Measurements from ENCODE around the gene ATOX1. TPM values are rescaled to one million over a fixed set of nuclear protein-coding genes. Genes with fewer than 3 reads are reported as not detected.
A peak's percentile ranks its signal among the peaks of the same experiment; 100 is the strongest.

The ATOX1 gene
- total and polyA plus RNA-seq, 9 of the 15 experiments (the other 6 are each of a cell fraction or from before 2014, with no cell fraction given), result 59.2 to 318 (median 86.2) TPM

DNA sequence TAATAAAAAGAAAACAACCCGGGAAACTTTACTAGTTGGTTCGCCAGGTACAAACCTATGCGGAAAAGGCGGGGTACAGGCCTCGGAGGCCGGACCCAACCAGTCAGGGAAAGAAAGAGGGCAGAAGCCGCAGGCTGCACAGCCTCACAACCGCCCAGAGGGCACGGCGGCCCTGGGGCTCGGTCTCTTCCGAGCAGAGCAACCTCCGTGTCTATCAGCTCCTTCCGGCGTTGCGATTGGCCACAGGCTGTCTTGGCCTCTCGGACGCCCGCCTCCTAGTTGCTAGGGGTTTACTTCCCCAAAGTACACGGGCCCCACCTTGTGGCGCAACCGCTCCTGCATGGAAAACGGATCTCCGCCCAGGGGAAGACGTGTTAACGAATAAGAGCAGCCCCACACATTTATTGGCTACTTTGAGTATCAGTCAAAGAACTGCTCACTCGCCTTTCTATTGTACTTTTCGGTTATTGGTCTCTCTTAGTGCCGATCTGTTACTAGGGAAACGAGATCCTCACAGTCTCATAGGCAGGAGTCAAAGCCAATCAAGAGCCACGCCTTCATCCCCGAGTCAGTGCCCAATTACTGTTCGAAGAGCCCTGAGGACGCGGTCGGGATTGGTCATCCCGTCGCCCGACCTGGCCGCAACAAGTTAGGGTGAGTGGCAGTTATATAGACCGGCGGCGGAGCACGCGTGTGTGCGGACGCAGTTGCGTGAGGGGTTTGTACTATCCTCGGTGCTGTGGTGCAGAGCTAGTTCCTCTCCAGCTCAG lies 13.0 kb upstream of the ATOX1 start, which contains the start of gene G3BP1 (continued):
- TF ChIP-seq, protein P1, sequence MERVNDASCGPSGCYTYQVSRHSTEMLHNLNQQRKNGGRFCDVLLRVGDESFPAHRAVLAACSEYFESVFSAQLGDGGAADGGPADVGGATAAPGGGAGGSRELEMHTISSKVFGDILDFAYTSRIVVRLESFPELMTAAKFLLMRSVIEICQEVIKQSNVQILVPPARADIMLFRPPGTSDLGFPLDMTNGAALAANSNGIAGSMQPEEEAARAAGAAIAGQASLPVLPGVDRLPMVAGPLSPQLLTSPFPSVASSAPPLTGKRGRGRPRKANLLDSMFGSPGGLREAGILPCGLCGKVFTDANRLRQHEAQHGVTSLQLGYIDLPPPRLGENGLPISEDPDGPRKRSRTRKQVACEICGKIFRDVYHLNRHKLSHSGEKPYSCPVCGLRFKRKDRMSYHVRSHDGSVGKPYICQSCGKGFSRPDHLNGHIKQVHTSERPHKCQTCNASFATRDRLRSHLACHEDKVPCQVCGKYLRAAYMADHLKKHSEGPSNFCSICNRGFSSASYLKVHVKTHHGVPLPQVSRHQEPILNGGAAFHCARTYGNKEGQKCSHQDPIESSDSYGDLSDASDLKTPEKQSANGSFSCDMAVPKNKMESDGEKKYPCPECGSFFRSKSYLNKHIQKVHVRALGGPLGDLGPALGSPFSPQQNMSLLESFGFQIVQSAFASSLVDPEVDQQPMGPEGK (CRISPR knock-in tag; IDR thresholded peaks at IDR 0.05; ENCODE audit: borderline replicate concordance), result 0 out of 2 replicates have a peak, but pooled peaks have one; percentile 24
- TF ChIP-seq JUND (IDR thresholded peaks at IDR 0.05; ENCODE audit: borderline replicate concordance, low read depth, low read length), result peak; percentile 31
- no peak; the same call in 2 of the 3 replicates for TF ChIP-seq JUND (tag; IDR thresholded peaks at IDR 0.05; ENCODE audit: borderline replicate concordance, low read depth, low read length)
- TF ChIP-seq RBM25 (IDR thresholded peaks at IDR 0.05; ENCODE audit: low read depth, low read length, severe bottlenecking), result peak; percentile 98
- no peak for TF ChIP-seq ZNF586 (CRISPR knock-in tag; conservative IDR thresholded peaks at IDR 0.05)
- TF ChIP-seq MYC (IDR thresholded peaks at IDR 0.05; ENCODE audit: low read depth, low read length), result peak; percentile 97
- TF ChIP-seq MYC (CRISPR knock-in tag; IDR thresholded peaks at IDR 0.05; ENCODE audit: borderline replicate concordance, low read depth), result peak; percentile 79; the same call in 1 of the 2 replicates
- TF ChIP-seq, protein P2, sequence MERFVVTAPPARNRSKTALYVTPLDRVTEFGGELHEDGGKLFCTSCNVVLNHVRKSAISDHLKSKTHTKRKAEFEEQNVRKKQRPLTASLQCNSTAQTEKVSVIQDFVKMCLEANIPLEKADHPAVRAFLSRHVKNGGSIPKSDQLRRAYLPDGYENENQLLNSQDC (CRISPR knock-in tag; IDR thresholded peaks at IDR 0.05), result 0 out of 2 replicates have a peak, but pooled peaks have one; percentile 15
- TF ChIP-seq MYBL2 (IDR thresholded peaks at IDR 0.05; ENCODE audit: low read depth), result no peak
- TF ChIP-seq MYBL2 (CRISPR knock-in tag; IDR thresholded peaks at IDR 0.05; ENCODE audit: borderline replicate concordance), result no peak
- no peak for TF ChIP-seq ZNF165 (CRISPR knock-in tag; IDR thresholded peaks at IDR 0.05; ENCODE audit: borderline replicate concordance)
- peak; percentile 94 for TF ChIP-seq GTF2A2 (tag; IDR thresholded peaks at IDR 0.05)
- peak; percentile 59 to 84; a peak in 2 of 4 replicates for TF ChIP-seq ARNT (IDR thresholded peaks at IDR 0.05)
- no peak for TF ChIP-seq ZNF274 (IDR thresholded peaks at IDR 0.05; ENCODE audit: borderline replicate concordance, low read depth, low read length)
- TF ChIP-seq SREBF1 (IDR thresholded peaks at IDR 0.05; ENCODE audit: borderline replicate concordance, low read depth, low read length), result peak; percentile 48; the same call in 1 of the 2 replicates
- TF ChIP-seq, protein P3, sequence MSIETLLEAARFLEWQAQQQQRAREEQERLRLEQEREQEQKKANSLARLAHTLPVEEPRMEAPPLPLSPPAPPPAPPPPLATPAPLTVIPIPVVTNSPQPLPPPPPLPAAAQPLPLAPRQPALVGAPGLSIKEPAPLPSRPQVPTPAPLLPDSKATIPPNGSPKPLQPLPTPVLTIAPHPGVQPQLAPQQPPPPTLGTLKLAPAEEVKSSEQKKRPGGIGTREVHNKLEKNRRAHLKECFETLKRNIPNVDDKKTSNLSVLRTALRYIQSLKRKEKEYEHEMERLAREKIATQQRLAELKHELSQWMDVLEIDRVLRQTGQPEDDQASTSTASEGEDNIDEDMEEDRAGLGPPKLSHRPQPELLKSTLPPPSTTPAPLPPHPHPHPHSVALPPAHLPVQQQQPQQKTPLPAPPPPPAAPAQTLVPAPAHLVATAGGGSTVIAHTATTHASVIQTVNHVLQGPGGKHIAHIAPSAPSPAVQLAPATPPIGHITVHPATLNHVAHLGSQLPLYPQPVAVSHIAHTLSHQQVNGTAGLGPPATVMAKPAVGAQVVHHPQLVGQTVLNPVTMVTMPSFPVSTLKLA (conservative IDR thresholded peaks at IDR 0.05), result peak; percentile 92 to 96
- TF ChIP-seq OTX1 (CRISPR knock-in tag; IDR thresholded peaks at IDR 0.05), result peak; percentile 75; the same call in 1 of the 2 replicates
- TF ChIP-seq TFAM (CRISPR knock-in tag; conservative IDR thresholded peaks at IDR 0.05), result no peak
- TF ChIP-seq, protein P4, sequence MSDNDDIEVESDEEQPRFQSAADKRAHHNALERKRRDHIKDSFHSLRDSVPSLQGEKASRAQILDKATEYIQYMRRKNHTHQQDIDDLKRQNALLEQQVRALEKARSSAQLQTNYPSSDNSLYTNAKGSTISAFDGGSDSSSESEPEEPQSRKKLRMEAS (CRISPR knock-in tag; IDR thresholded peaks at IDR 0.05), result peak; percentile 86
- no peak for TF ChIP-seq HNRNPUL1 (IDR thresholded peaks at IDR 0.05; ENCODE audit: low read length)
- peak in 1 of 2 experiments; percentile 59; a peak in 1 of 3 replicates for TF ChIP-seq CBX3 (IDR thresholded peaks at IDR 0.05; ENCODE audit: borderline replicate concordance in 1 of 2, low read length in 2 of 2)
- no peak for TF ChIP-seq ESRRB (CRISPR knock-in tag; IDR thresholded peaks at IDR 0.05; ENCODE audit: borderline replicate concordance)
- TF ChIP-seq ELF1 (tag; IDR thresholded peaks at IDR 0.05), result 0 out of 2 replicates have a peak, but pooled peaks have one; percentile 28
